Measurements from ENCODE around the gene BLMH. TPM values are rescaled to one million over a fixed set of nuclear protein-coding genes. Genes with fewer than 3 reads are reported as not detected.

Gene BLMH
- total RNA-seq, 1 experiment from 2014 or later, result 94.3 TPM

DNA sequence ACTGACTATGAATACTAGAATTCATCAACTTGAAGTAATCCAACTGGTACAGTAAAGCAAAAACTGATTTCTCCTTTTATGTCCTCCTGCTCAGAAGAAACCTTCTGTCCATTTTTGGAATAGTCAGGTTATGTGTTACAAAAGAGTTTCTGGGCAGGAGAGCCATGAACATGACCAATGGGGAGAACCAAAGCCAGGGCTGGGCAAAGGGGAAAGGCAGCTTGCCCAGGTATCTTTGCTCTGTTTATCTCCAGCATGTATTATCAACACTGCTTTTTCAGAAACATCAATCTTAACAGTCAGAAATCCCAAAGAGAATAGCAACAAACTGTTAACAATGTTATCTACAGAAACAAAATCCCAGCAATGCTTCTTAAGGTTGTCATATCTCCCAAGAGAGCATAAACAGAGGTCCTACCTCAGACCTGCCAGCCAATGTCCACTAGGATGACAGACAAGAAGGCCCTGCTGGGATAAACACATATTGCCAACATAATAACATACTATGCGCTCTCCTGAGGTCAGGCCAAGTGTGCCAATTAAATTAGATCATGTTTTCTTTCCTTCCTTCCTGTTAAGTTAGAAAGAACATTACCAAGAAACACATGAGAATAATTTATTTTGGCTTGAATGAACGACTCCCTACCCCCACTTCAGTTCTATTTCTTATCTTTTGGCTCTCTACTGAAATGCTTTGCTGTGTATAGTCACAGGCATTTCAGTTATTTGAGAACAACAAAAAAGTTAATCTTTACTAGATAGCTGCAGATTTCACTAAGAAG lies 28.0 kb downstream of the BLMH start:
- Histone ChIP-seq H3K36me3 (ENCODE audit: insufficient read depth, low read length, poor library complexity, severe bottlenecking) (peaks cover 44% of the 10 kb centered on the region), H3K27me3 (replicated peaks; ENCODE audit: insufficient read depth, low read depth, low read length, poor library complexity) (no peaks in the 10 kb centered on the region), H3K4me1 (ENCODE audit: insufficient read depth, low read length, poor library complexity, severe bottlenecking) (no peaks in the 10 kb centered on the region), H3K9me3 (ENCODE audit: low read depth, low read length, poor library complexity, severe bottlenecking) (no peaks in the 10 kb centered on the region), H3K4me3 (ENCODE audit: low read depth, low read length, poor library complexity, severe bottlenecking) (no peak overlapping the region), H3K27ac (ENCODE audit: low read depth, low read length, poor library complexity, severe bottlenecking) (peak overlapping the region; percentile 35)
- CTCF ChIA-PET, result no interaction called here
- intact Hi-C loops (cut with micrococcal nuclease; ENCODE audit: unreplicated experiment), result no loop called here
- DNase-seq (ENCODE audit: low spot score), result no peak
- no TSS peak for BruUV-seq (replicated peaks)
- POLR2A ChIA-PET (ENCODE audit: low non-redundant PET), result no interaction called here
- no peak for TF ChIP-seq EZH2 (IDR thresholded peaks at IDR 0.05; ENCODE audit: borderline replicate concordance, low read depth, low read length, poor library complexity, severe bottlenecking)

DNA sequence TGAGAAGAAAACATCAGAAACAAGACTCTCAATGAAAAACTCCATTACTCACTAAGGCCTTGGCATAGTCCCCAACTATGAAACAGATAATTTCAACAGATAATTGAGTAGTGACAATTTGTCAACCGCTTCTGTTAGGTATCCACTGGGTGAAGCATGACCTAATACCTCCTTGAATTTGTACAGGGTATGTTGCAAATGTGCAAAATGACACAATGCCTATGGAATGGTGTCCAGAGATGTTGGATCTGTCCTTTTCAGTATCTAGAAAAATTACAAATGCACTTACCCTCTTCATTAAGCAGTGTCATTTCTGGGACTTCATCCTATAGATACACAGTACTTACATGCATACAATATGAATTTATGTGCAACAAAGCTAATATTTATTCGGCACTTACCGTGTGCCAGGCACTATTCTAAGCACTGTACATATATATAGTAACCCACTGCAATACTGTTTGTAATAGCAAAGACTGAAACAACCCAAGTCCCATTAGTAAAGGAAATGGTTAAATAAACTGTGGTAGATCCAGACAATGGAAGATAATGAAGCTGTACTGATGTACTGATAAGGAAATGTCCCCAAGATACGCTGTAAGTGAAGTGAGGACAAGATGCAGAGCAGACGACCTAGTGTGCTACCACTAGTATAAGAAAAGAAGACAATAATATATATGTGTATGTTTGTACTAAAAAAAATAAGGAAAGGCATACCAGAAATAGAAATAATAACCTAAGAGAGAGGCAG lies 34.8 kb downstream of the BLMH start:
- POLR2A ChIA-PET (ENCODE audit: low non-redundant PET), result no interaction called here
- no peak for DNase-seq (ENCODE audit: low spot score)
- no TSS peak for BruUV-seq (replicated peaks)

DNA sequence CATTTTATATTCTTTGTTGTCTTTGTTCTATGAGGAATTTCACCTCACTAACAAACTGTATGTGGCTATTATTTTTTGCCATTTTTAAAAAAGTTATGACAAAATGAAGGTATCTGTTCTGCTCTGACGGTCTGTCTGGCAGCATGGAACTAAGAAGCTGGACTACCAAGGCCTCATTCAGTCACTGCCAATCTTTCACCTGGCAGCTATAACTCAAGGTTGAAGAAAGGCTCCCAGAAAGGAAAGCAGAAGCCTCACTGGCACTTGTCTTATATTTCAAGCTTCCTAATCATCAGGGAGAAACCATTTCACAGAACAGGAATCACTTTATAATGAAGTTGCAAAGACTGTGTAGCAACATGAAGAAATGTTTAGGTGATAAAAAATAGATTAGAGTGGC lies 37.6 kb downstream of the BLMH start:
- POLR2A ChIA-PET (ENCODE audit: low non-redundant PET), result no interaction called here

More for the DNA sequence above, 34.8 kb downstream of the BLMH start:
- no peaks in the 10 kb centered on the region for H3K27me3 ChIP-seq (replicated peaks; ENCODE audit: insufficient read depth, low read depth, low read length, poor library complexity)
- no peaks in the 10 kb centered on the region for H3K9me3 ChIP-seq (ENCODE audit: low read depth, low read length, poor library complexity, severe bottlenecking)
- no peaks in the 10 kb centered on the region for H3K4me1 ChIP-seq (ENCODE audit: insufficient read depth, low read length, poor library complexity, severe bottlenecking)
- intact Hi-C loops (cut with micrococcal nuclease; ENCODE audit: unreplicated experiment), result no loop called here
- CTCF ChIA-PET, result no interaction called here
- H3K27ac ChIP-seq (ENCODE audit: low read depth, low read length, poor library complexity, severe bottlenecking), result no peak overlapping the region
- no peak for TF ChIP-seq EZH2 (IDR thresholded peaks at IDR 0.05; ENCODE audit: borderline replicate concordance, low read depth, low read length, poor library complexity, severe bottlenecking)
- TF ChIP-seq, protein P1, sequence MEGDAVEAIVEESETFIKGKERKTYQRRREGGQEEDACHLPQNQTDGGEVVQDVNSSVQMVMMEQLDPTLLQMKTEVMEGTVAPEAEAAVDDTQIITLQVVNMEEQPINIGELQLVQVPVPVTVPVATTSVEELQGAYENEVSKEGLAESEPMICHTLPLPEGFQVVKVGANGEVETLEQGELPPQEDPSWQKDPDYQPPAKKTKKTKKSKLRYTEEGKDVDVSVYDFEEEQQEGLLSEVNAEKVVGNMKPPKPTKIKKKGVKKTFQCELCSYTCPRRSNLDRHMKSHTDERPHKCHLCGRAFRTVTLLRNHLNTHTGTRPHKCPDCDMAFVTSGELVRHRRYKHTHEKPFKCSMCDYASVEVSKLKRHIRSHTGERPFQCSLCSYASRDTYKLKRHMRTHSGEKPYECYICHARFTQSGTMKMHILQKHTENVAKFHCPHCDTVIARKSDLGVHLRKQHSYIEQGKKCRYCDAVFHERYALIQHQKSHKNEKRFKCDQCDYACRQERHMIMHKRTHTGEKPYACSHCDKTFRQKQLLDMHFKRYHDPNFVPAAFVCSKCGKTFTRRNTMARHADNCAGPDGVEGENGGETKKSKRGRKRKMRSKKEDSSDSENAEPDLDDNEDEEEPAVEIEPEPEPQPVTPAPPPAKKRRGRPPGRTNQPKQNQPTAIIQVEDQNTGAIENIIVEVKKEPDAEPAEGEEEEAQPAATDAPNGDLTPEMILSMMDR (conservative IDR thresholded peaks at IDR 0.05; ENCODE audit: low read depth, low read length), result no peak
- no peak overlapping the region for H3K4me3 ChIP-seq (ENCODE audit: low read depth, low read length, poor library complexity, severe bottlenecking)
- H3K36me3 ChIP-seq (ENCODE audit: insufficient read depth, low read length, poor library complexity, severe bottlenecking), result peaks cover 29% of the 10 kb centered on the region

More for the DNA sequence above, 37.6 kb downstream of the BLMH start:
- no peak for TF ChIP-seq EZH2 (IDR thresholded peaks at IDR 0.05; ENCODE audit: borderline replicate concordance, low read depth, low read length, poor library complexity, severe bottlenecking)
- TF ChIP-seq, protein P1 (conservative IDR thresholded peaks at IDR 0.05; ENCODE audit: low read depth, low read length), result no peak
- CTCF ChIA-PET, result interaction anchor here (0.5 kb wide), 1 partner anchor 98 kb away, joined by 3 read pairs; no protein-coding TSS in a partner anchor
- Histone ChIP-seq H3K27ac (ENCODE audit: low read depth, low read length, poor library complexity, severe bottlenecking) (no peak overlapping the region), H3K4me1 (ENCODE audit: insufficient read depth, low read length, poor library complexity, severe bottlenecking) (no peaks in the 10 kb centered on the region), H3K36me3 (ENCODE audit: insufficient read depth, low read length, poor library complexity, severe bottlenecking) (peaks cover 32% of the 10 kb centered on the region), H3K4me3 (ENCODE audit: low read depth, low read length, poor library complexity, severe bottlenecking) (no peak overlapping the region), H3K9me3 (ENCODE audit: low read depth, low read length, poor library complexity, severe bottlenecking) (no peaks in the 10 kb centered on the region), H3K27me3 (replicated peaks; ENCODE audit: insufficient read depth, low read depth, low read length, poor library complexity) (no peaks in the 10 kb centered on the region)
- no peak for DNase-seq (ENCODE audit: low spot score)
- BruUV-seq (replicated peaks), result no TSS peak
- intact Hi-C loops (cut with micrococcal nuclease; ENCODE audit: unreplicated experiment), result no loop called here

Measured in A673 (cell line).